Osteoblast (primary cell): Measurements from ENCODE around the gene PHLPP1. TPM values are rescaled to one million over a fixed set of nuclear protein-coding genes. Genes with fewer than 3 reads are reported as not detected.

Source experiments
- DNase-seq: peaks from one replicate; pipeline ENCODE4 v3.0.0; 2011; ENCODE audit warnings: low spot score, mixed read lengths; ENCODE audit not compliant: insufficient read length; ENCODE audit errors: missing footprints
- H2AFZ ChIP-seq: 2 replicates; pipeline ENCODE4 v1.6.0; 2011; ENCODE audit warnings: mild to moderate bottlenecking, low read length
- H3K27ac ChIP-seq: 2 replicates; pipeline ENCODE4 v1.5.1; 2011; ENCODE audit warnings: mild to moderate bottlenecking, low read depth, low read length, moderate library complexity
- H3K27me3 ChIP-seq: 2 replicates; pipeline ENCODE4 v1.6.0; 2012; ENCODE audit warnings: mild to moderate bottlenecking, control low read depth, inconsistent platforms, low read length, moderate library complexity; ENCODE audit not compliant: insufficient read depth
- H3K36me3 ChIP-seq: 2 replicates; pipeline ENCODE4 v1.5.1; 2011; ENCODE audit warnings: mild to moderate bottlenecking, low read length, control low read depth, moderate library complexity; ENCODE audit not compliant: insufficient read depth
- H3K4me1 ChIP-seq: 2 replicates; pipeline ENCODE4 v1.5.1; 2011; ENCODE audit warnings: mild to moderate bottlenecking, low read length, control low read depth, moderate library complexity; ENCODE audit not compliant: insufficient read depth
- H3K4me2 ChIP-seq: 2 replicates; pipeline ENCODE4 v1.6.0; 2011; ENCODE audit warnings: mild to moderate bottlenecking, low read length; ENCODE audit not compliant: insufficient read depth
- H3K4me3 ChIP-seq: fragments of 200-600 bp; sonication (generic); 3 replicates; pipeline ENCODE4 v1.5.1; 2012; ENCODE audit warnings: mild to moderate bottlenecking, low read length, inconsistent platforms; ENCODE audit not compliant: insufficient read depth
- H3K79me2 ChIP-seq: 2 replicates; pipeline ENCODE4 v1.6.0; 2012; ENCODE audit warnings: mild to moderate bottlenecking, low read length, control low read depth, inconsistent platforms; ENCODE audit not compliant: insufficient read depth
- H3K9me3 ChIP-seq: 2 replicates; pipeline ENCODE4 v1.5.1; 2011; ENCODE audit warnings: low read depth, low read length, control low read depth
- H4K20me1 ChIP-seq: 2 replicates; pipeline ENCODE4 v1.6.0; 2012; ENCODE audit warnings: mild to moderate bottlenecking, low read length, control low read depth; ENCODE audit not compliant: insufficient read depth
- total RNA-seq: library from RNA; depleted of rRNA; stranded (reverse); fragments of >200 nt; gene quantifications from 2 replicates; pipeline ENCODE4 v1.2.3, GENCODE V29; 2012
- TF ChIP-seq, protein P1 (sequence below): IDR thresholded peaks from 2 replicates; pipeline ENCODE4 v1.5.1; 2011; ENCODE audit warnings: mild to moderate bottlenecking, low read depth, low read length, moderate library complexity; ENCODE audit errors: extremely low read depth

Gene PHLPP1
- total RNA-seq, 1 donor: 6.9 TPM

DNA sequence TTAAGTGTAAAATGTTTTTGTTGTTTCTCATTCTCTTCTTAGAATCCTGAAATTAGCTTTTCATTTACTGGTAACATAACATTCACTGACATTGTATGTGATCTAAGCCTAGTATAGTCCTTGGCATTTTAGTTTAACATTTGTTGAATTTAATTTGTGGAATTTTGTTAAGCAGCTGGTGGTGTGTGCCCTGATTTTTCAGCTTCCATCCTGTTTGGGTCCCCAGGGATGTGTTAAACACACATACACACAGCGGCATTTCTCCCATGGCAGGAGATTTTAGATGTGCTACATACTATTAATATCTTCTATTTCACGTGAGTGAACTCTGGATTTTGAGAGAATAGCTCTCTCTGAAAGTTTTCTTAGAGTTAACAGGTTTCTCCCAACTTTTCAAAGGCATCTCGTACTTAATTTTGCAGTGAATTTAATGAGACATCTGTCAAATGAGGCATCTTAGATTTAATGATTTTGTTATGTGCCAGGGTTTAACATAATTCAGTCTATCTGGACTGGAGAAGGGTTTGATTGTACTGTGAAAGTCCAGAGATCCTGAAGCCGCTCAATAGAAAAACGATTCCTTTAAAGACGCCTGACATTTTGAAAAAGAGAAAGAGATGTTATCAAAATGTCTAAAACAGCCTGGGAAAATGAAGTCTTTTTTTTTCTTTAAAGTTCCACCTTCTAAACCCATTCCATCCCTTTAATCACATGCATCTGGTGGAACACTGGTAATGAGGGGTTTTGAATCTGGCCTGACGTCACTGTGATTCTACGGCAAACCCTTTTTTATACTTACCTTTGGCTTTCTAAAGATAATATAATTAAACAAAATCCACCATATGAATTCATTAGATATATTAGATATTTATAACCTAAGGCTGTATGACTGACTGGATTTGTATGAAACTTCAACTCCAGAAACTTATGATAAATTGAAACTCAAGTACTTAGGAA lies 6.8 kb downstream of the PHLPP1 start:
- H4K20me1 ChIP-seq: peaks cover 6% of the 10 kb centered on the region
- TF ChIP-seq, protein P1, sequence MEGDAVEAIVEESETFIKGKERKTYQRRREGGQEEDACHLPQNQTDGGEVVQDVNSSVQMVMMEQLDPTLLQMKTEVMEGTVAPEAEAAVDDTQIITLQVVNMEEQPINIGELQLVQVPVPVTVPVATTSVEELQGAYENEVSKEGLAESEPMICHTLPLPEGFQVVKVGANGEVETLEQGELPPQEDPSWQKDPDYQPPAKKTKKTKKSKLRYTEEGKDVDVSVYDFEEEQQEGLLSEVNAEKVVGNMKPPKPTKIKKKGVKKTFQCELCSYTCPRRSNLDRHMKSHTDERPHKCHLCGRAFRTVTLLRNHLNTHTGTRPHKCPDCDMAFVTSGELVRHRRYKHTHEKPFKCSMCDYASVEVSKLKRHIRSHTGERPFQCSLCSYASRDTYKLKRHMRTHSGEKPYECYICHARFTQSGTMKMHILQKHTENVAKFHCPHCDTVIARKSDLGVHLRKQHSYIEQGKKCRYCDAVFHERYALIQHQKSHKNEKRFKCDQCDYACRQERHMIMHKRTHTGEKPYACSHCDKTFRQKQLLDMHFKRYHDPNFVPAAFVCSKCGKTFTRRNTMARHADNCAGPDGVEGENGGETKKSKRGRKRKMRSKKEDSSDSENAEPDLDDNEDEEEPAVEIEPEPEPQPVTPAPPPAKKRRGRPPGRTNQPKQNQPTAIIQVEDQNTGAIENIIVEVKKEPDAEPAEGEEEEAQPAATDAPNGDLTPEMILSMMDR: no peak
- H3K4me3 ChIP-seq: no peak overlapping the region
- peaks cover 20% of the 10 kb centered on the region for H3K79me2 ChIP-seq
- peaks cover 11% of the 10 kb centered on the region for H3K4me1 ChIP-seq
- no peaks in the 10 kb centered on the region for H3K36me3 ChIP-seq
- H3K27ac ChIP-seq: no peak overlapping the region
- H3K9me3 ChIP-seq: no peaks in the 10 kb centered on the region
- H3K27me3 ChIP-seq: no peaks in the 10 kb centered on the region
- H3K4me2 ChIP-seq: no peak overlapping the region
- no peak for DNase-seq
- no peak overlapping the region for H2AFZ ChIP-seq

- H4K20me1 ChIP-seq: no peaks in the 10 kb centered on the region
- no peak for DNase-seq
- H3K4me1 ChIP-seq: no peaks in the 10 kb centered on the region
- no peaks in the 10 kb centered on the region for H3K27me3 ChIP-seq
- no peaks in the 10 kb centered on the region for H3K9me3 ChIP-seq
- H3K4me3 ChIP-seq: no peak overlapping the region
- H3K4me2 ChIP-seq: no peak overlapping the region
- no peaks in the 10 kb centered on the region for H3K36me3 ChIP-seq
- no peak overlapping the region for H3K27ac ChIP-seq
- H3K79me2 ChIP-seq: peaks cover 20% of the 10 kb centered on the region
- H2AFZ ChIP-seq: no peak overlapping the region
- TF ChIP-seq, protein P1: no peak
Observed at GRCh38 chr18:62723666-62724281, 8.4 kb downstream of the PHLPP1 start.

- no peak overlapping the region for H3K4me2 ChIP-seq
- no peak overlapping the region for H2AFZ ChIP-seq
- H3K27ac ChIP-seq: no peak overlapping the region
- TF ChIP-seq, protein P1: no peak
- no peaks in the 10 kb centered on the region for H4K20me1 ChIP-seq
- no peak overlapping the region for H3K4me3 ChIP-seq
- no peaks in the 10 kb centered on the region for H3K27me3 ChIP-seq
- H3K9me3 ChIP-seq: no peaks in the 10 kb centered on the region
- peak; percentile 51 for DNase-seq
- peaks cover 12% of the 10 kb centered on the region for H3K79me2 ChIP-seq
- H3K4me1 ChIP-seq: no peaks in the 10 kb centered on the region
- no peaks in the 10 kb centered on the region for H3K36me3 ChIP-seq
Observed at GRCh38 chr18:62725896-62726295, 10.6 kb downstream of the PHLPP1 start.

- no peaks in the 10 kb centered on the region for H3K4me1 ChIP-seq
- no peaks in the 10 kb centered on the region for H3K27me3 ChIP-seq
- no peak for DNase-seq
- H4K20me1 ChIP-seq: no peaks in the 10 kb centered on the region
- H3K4me3 ChIP-seq: no peak overlapping the region
- H3K9me3 ChIP-seq: peaks cover 4% of the 10 kb centered on the region
- TF ChIP-seq, protein P1: no peak
- no peaks in the 10 kb centered on the region for H3K36me3 ChIP-seq
- H3K79me2 ChIP-seq: peaks cover 11% of the 10 kb centered on the region
- H2AFZ ChIP-seq: no peak overlapping the region
- H3K4me2 ChIP-seq: no peak overlapping the region
- no peak overlapping the region for H3K27ac ChIP-seq
Observed at GRCh38 chr18:62728254-62728653, 12.9 kb downstream of the PHLPP1 start.
